Measurements from ENCODE around the gene PCGF3.

PCGF3 gene

GRCh38 chr4:707929-708630, 2.4 kb downstream of the PCGF3 start:
- TF ChIP-seq TAF1 (IDR thresholded peaks at IDR 0.05; ENCODE audit: borderline replicate concordance, insufficient read depth, low read length) (no peak), POLR2AphosphoS5 (IDR thresholded peaks at IDR 0.05; ENCODE audit: low read depth, low read length) (no peak), REST (IDR thresholded peaks at IDR 0.05; ENCODE audit: insufficient read depth in 1 of 2, low read depth in 2 of 2, low read length in 2 of 2) (no peak), FOXP2 (optimal IDR thresholded peaks at IDR 0.05; ENCODE audit: borderline replicate concordance, extremely low read depth, extremely low read length, insufficient read depth) (no peak), SIN3A (IDR thresholded peaks at IDR 0.05; ENCODE audit: borderline replicate concordance, insufficient read depth, low read length) (no peak)

GRCh38 chr4:708631-708933, 3.0 kb downstream of the PCGF3 start:
- no peak for TF ChIP-seq REST (IDR thresholded peaks at IDR 0.05; ENCODE audit: insufficient read depth in 1 of 2, low read depth in 2 of 2, low read length in 2 of 2)
- TF ChIP-seq FOXP2 (optimal IDR thresholded peaks at IDR 0.05; ENCODE audit: borderline replicate concordance, extremely low read depth, extremely low read length, insufficient read depth): no peak
- TF ChIP-seq SIN3A (IDR thresholded peaks at IDR 0.05; ENCODE audit: borderline replicate concordance, insufficient read depth, low read length): no peak
- TF ChIP-seq TAF1 (IDR thresholded peaks at IDR 0.05; ENCODE audit: borderline replicate concordance, insufficient read depth, low read length): no peak

GRCh38 chr4:709348-709747, 3.7 kb downstream of the PCGF3 start:
- TF ChIP-seq REST (IDR thresholded peaks at IDR 0.05; ENCODE audit: insufficient read depth in 1 of 2, low read depth in 2 of 2, low read length in 2 of 2) (no peak), SIN3A (IDR thresholded peaks at IDR 0.05; ENCODE audit: borderline replicate concordance, insufficient read depth, low read length) (no peak), TAF1 (IDR thresholded peaks at IDR 0.05; ENCODE audit: borderline replicate concordance, insufficient read depth, low read length) (no peak), FOXP2 (optimal IDR thresholded peaks at IDR 0.05; ENCODE audit: borderline replicate concordance, extremely low read depth, extremely low read length, insufficient read depth) (no peak), POLR2AphosphoS5 (IDR thresholded peaks at IDR 0.05; ENCODE audit: low read depth, low read length) (no peak)

- TF ChIP-seq TAF1 (IDR thresholded peaks at IDR 0.05; ENCODE audit: borderline replicate concordance, insufficient read depth, low read length) (no peak), POLR2AphosphoS5 (IDR thresholded peaks at IDR 0.05; ENCODE audit: low read depth, low read length) (no peak), FOXP2 (optimal IDR thresholded peaks at IDR 0.05; ENCODE audit: borderline replicate concordance, extremely low read depth, extremely low read length, insufficient read depth) (no peak)
Observed at GRCh38 chr4:710116-710515, 4.5 kb downstream of the PCGF3 start.

- TF ChIP-seq POLR2AphosphoS5 (IDR thresholded peaks at IDR 0.05; ENCODE audit: low read depth, low read length): no peak
- TF ChIP-seq FOXP2 (optimal IDR thresholded peaks at IDR 0.05; ENCODE audit: borderline replicate concordance, extremely low read depth, extremely low read length, insufficient read depth): no peak
- no peak for TF ChIP-seq TAF1 (IDR thresholded peaks at IDR 0.05; ENCODE audit: borderline replicate concordance, insufficient read depth, low read length)
- TF ChIP-seq REST (IDR thresholded peaks at IDR 0.05; ENCODE audit: insufficient read depth in 1 of 2, low read depth in 2 of 2, low read length in 2 of 2): no peak
- TF ChIP-seq SIN3A (IDR thresholded peaks at IDR 0.05; ENCODE audit: borderline replicate concordance, insufficient read depth, low read length): no peak
Observed at GRCh38 chr4:710916-711315, 5.3 kb downstream of the PCGF3 start.
